ENCODE measurements around the gene CMTR1. TPM values are rescaled to one million over a fixed set of nuclear protein-coding genes. Genes with fewer than 3 reads are reported as not detected.

Gene CMTR1
- total and polyA plus RNA-seq, 3 experiments from 2014 or later = 25.8 to 54.3 (median 54.3) TPM

- Histone ChIP-seq H3K27me3 (ENCODE audit: insufficient read depth, low read length, poor library complexity, severe bottlenecking) (no peaks in the 10 kb centered on the region), H3K4me1 (ENCODE audit: insufficient read depth, low read length) (peaks cover 90% of the 10 kb centered on the region), H3K27ac (ENCODE audit: low read depth, low read length) (peak overlapping the region; percentile 99), H3K36me3 (ENCODE audit: insufficient read depth, low read length) (no peaks in the 10 kb centered on the region), H3K4me3 (ENCODE audit: low read length) (peak overlapping the region; percentile 7), H3K9me3 (ENCODE audit: low read length) (no peaks in the 10 kb centered on the region)
- Mint-ChIP-seq H3K4me1 (peaks cover 82 to 98% (median 92%) of the 10 kb centered on the region in 3 donors), H3K9me3 (no peaks in the 10 kb centered on the region), H3K27ac (peak overlapping the region; percentile 97 to 100 (median 100)), H3K27me3 (peaks cover 0 to 2% of the 10 kb centered on the region in 2 donors), H3K4me3 (peak overlapping the region; percentile 65 to 81 (median 74)), H3K36me3 (peaks cover 0 to 5% (median 0%) of the 10 kb centered on the region in 3 donors)
- CTCF ChIA-PET = interaction anchor here (1.3 to 7.2 kb wide), 5 partner anchors 9 to 62 kb away, joined by 3 to 65 read pairs (median 21); no protein-coding TSS in a partner anchor
- POLR2A ChIA-PET = interaction anchor here (1.2 to 4.1 kb wide), 5 partner anchors 9 to 22 kb away, joined by 5 to 58 read pairs (median 6); no protein-coding TSS in a partner anchor
- DNase-seq = no peak
Measured at GRCh38 chr6:37503309-37503965, 70.4 kb downstream of the CMTR1 start.

- Histone ChIP-seq H3K27ac (ENCODE audit: low read depth, low read length) (peak overlapping the region; percentile 99), H3K9me3 (ENCODE audit: low read length) (no peaks in the 10 kb centered on the region), H3K4me3 (ENCODE audit: low read length) (no peak overlapping the region), H3K4me1 (ENCODE audit: insufficient read depth, low read length) (peaks cover 91% of the 10 kb centered on the region), H3K27me3 (ENCODE audit: insufficient read depth, low read length, poor library complexity, severe bottlenecking) (no peaks in the 10 kb centered on the region), H3K36me3 (ENCODE audit: insufficient read depth, low read length) (no peaks in the 10 kb centered on the region)
- POLR2A ChIA-PET = interaction anchor here (1.2 to 4.1 kb wide), 3 partner anchors 8 to 13 kb away, joined by 5 to 58 read pairs (median 8); no protein-coding TSS in a partner anchor
- no peak for DNase-seq
- Mint-ChIP-seq H3K27ac (peak overlapping the region; percentile 97 to 100 (median 100)), H3K4me3 (peak overlapping the region; percentile 65 to 81 (median 74)), H3K27me3 (peaks cover 0 to 2% of the 10 kb centered on the region in 2 donors), H3K36me3 (peaks cover 0 to 4% (median 0%) of the 10 kb centered on the region in 3 donors), H3K9me3 (no peaks in the 10 kb centered on the region), H3K4me1 (peaks cover 84 to 98% (median 92%) of the 10 kb centered on the region in 3 donors)
- CTCF ChIA-PET = interaction anchor here (1.3 to 7.2 kb wide), 4 partner anchors 8 to 61 kb away, joined by 3 to 65 read pairs (median 29); no protein-coding TSS in a partner anchor
Measured at GRCh38 chr6:37504024-37504423, 71.0 kb downstream of the CMTR1 start.

GRCh38 chr6:37506479-37506878 is 73.5 kb downstream of the CMTR1 start:
- peaks cover 0 to 2% of the 10 kb centered on the region in 2 donors for H3K27me3 Mint-ChIP-seq
- peak overlapping the region in 1 of 7 donors; percentile 32 for H3K4me3 Mint-ChIP-seq
- no peak for DNase-seq
- ChIA-PET POLR2A (interaction anchor here (0.6 to 3.7 kb wide), 3 partner anchors 10 to 41 kb away, joined by 3 to 34 read pairs (median 8); no protein-coding TSS in a partner anchor), CTCF (interaction anchor here (1.1 to 7.2 kb wide), 5 partner anchors 10 to 59 kb away, joined by 3 to 65 read pairs (median 5); no protein-coding TSS in a partner anchor)
- H3K4me3 ChIP-seq (ENCODE audit: low read length) = no peak overlapping the region
- no peaks in the 10 kb centered on the region for H3K9me3 Mint-ChIP-seq
- H3K4me1 Mint-ChIP-seq = peaks cover 81 to 98% (median 90%) of the 10 kb centered on the region in 3 donors
- H3K4me1 ChIP-seq (ENCODE audit: insufficient read depth, low read length) = peaks cover 80% of the 10 kb centered on the region
- no peaks in the 10 kb centered on the region for H3K27me3 ChIP-seq (ENCODE audit: insufficient read depth, low read length, poor library complexity, severe bottlenecking)
- no peaks in the 10 kb centered on the region for H3K36me3 ChIP-seq (ENCODE audit: insufficient read depth, low read length)
- peaks cover 0 to 1% (median 0%) of the 10 kb centered on the region in 3 donors for H3K36me3 Mint-ChIP-seq
- H3K9me3 ChIP-seq (ENCODE audit: low read length) = no peaks in the 10 kb centered on the region
- H3K27ac ChIP-seq (ENCODE audit: low read depth, low read length) = no peak overlapping the region
- peak overlapping the region; percentile 59 to 100 (median 94) for H3K27ac Mint-ChIP-seq

DNA sequence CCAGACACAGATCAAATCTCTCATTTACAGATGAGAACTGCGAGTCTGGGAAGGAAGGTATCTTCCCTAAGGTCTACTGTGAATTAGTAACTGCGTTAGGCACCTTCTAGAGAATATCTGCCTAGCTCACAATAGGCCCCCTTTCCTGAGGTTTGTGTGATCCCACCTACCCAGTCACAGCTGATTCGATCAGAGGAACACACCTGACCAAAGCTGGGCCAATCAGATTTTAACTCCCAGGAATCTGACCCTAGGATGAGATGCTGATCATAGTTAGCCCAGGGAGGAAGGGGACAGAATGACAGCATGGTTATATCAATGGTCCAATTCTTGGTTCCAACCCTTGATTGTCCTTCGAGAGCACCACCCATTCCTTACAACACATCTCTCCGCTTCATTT is 74.1 kb downstream of the CMTR1 start:
- H3K36me3 ChIP-seq (ENCODE audit: insufficient read depth, low read length) = no peaks in the 10 kb centered on the region
- Mint-ChIP-seq H3K36me3 (peaks cover 0 to 1% (median 0%) of the 10 kb centered on the region in 3 donors), H3K9me3 (no peaks in the 10 kb centered on the region), H3K27me3 (peaks cover 0 to 2% of the 10 kb centered on the region in 2 donors), H3K4me3 (peak overlapping the region in 5 of 7 donors; percentile 11 to 57 (median 32)), H3K27ac (peak overlapping the region; percentile 69 to 100 (median 91)), H3K4me1 (peaks cover 81 to 98% (median 90%) of the 10 kb centered on the region in 3 donors)
- no peaks in the 10 kb centered on the region for H3K27me3 ChIP-seq (ENCODE audit: insufficient read depth, low read length, poor library complexity, severe bottlenecking)
- H3K4me3 ChIP-seq (ENCODE audit: low read length) = no peak overlapping the region
- H3K4me1 ChIP-seq (ENCODE audit: insufficient read depth, low read length) = peaks cover 78% of the 10 kb centered on the region
- CTCF ChIA-PET = interaction anchor here (1.1 to 2.1 kb wide), 3 partner anchors 10 to 17 kb away, joined by 3 to 13 read pairs (median 5); no protein-coding TSS in a partner anchor
- H3K9me3 ChIP-seq (ENCODE audit: low read length) = no peaks in the 10 kb centered on the region
- POLR2A ChIA-PET = interaction anchor here (0.6 to 3.7 kb wide), 3 partner anchors 10 to 40 kb away, joined by 3 to 34 read pairs (median 8); no protein-coding TSS in a partner anchor
- no peak for DNase-seq
- H3K27ac ChIP-seq (ENCODE audit: low read depth, low read length) = no peak overlapping the region

DNA sequence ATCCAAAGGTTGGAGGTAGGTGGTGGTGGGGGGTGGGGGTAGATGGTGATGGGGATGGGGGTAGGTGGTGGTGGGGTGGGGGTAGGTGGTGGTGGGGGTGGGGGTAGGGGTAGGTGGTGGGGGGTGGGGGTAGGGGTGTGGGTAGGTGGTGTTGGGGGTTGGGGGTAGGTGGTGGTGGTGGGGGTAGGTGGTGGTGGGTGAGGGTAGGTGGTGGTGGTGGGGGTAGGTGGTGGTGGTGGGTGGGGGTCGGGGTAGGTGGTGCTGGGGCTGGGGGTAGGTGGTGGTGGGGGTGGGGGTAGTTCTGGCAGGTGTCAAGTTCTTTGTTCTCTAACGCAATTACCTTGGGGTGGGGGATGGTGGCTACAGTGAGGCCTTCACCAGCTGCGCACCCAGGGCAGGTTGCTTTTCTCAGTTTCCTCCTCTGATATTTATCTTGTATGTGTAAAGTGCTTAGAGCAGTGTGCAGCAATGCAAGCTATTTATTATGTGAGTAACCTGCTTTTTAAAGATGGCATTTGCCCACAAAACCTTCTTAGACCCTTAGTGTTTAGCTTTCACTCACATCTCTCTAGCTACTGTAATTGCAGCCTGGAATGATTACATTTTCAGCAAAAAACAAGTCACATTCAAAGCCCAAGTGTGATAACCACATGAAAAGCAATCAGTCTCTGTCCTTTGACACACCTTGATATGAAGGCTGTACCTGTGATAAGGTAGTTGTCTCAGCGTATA is 74.8 kb downstream of the CMTR1 start:
- Histone ChIP-seq H3K27me3 (ENCODE audit: insufficient read depth, low read length, poor library complexity, severe bottlenecking) (no peaks in the 10 kb centered on the region), H3K27ac (ENCODE audit: low read depth, low read length) (no peak overlapping the region), H3K36me3 (ENCODE audit: insufficient read depth, low read length) (no peaks in the 10 kb centered on the region), H3K4me3 (ENCODE audit: low read length) (peak overlapping the region; percentile 4), H3K4me1 (ENCODE audit: insufficient read depth, low read length) (peaks cover 78% of the 10 kb centered on the region), H3K9me3 (ENCODE audit: low read length) (no peaks in the 10 kb centered on the region)
- H3K4me3 Mint-ChIP-seq = peak overlapping the region; percentile 6 to 74 (median 57)
- peaks cover 79 to 97% (median 88%) of the 10 kb centered on the region in 3 donors for H3K4me1 Mint-ChIP-seq
- ChIA-PET POLR2A (interaction anchor here (0.8 to 3.7 kb wide), 4 partner anchors 8 to 40 kb away, joined by 3 to 34 read pairs (median 6); partner anchors contain the start of gene CCDC167), CTCF (interaction anchor here (0.8 to 2.1 kb wide), 6 partner anchors 9 to 59 kb away, joined by 4 to 13 read pairs (median 5); no protein-coding TSS in a partner anchor)
- no peaks in the 10 kb centered on the region for H3K9me3 Mint-ChIP-seq
- H3K27me3 Mint-ChIP-seq = peaks cover 0 to 2% of the 10 kb centered on the region in 2 donors
- H3K36me3 Mint-ChIP-seq = peaks cover 0 to 1% (median 0%) of the 10 kb centered on the region in 3 donors
- peak in 3 of 5 donors; percentile 33 to 62 (median 59) for DNase-seq
- peak overlapping the region; percentile 82 to 100 (median 90) for H3K27ac Mint-ChIP-seq

- H3K36me3 Mint-ChIP-seq = peaks cover 0 to 1% (median 0%) of the 10 kb centered on the region in 3 donors
- no peaks in the 10 kb centered on the region for H3K9me3 ChIP-seq (ENCODE audit: low read length)
- no peak overlapping the region for H3K4me3 ChIP-seq (ENCODE audit: low read length)
- H3K27me3 ChIP-seq (ENCODE audit: insufficient read depth, low read length, poor library complexity, severe bottlenecking) = no peaks in the 10 kb centered on the region
- peak overlapping the region in 7 of 8 donors; percentile 25 to 97 (median 83) for H3K27ac Mint-ChIP-seq
- no peak overlapping the region for H3K27ac ChIP-seq (ENCODE audit: low read depth, low read length)
- H3K27me3 Mint-ChIP-seq = peaks cover 0 to 3% of the 10 kb centered on the region in 2 donors
- H3K9me3 Mint-ChIP-seq = no peaks in the 10 kb centered on the region
- H3K36me3 ChIP-seq (ENCODE audit: insufficient read depth, low read length) = no peaks in the 10 kb centered on the region
- CTCF ChIA-PET = interaction anchor here (1.4 kb wide), 1 partner anchor 22 kb away, joined by 4 read pairs; no protein-coding TSS in a partner anchor
- H3K4me3 Mint-ChIP-seq = no peak overlapping the region
- POLR2A ChIA-PET = no interaction called here
- H3K4me1 ChIP-seq (ENCODE audit: insufficient read depth, low read length) = peaks cover 78% of the 10 kb centered on the region
- peaks cover 83 to 97% (median 88%) of the 10 kb centered on the region in 3 donors for H3K4me1 Mint-ChIP-seq
- no peak for DNase-seq
Measured at GRCh38 chr6:37511201-37511600, 78.2 kb downstream of the CMTR1 start.

GRCh38 chr6:37511910-37512399 is 78.9 kb downstream of the CMTR1 start:
- no peak overlapping the region for H3K27ac ChIP-seq (ENCODE audit: low read depth, low read length)
- Mint-ChIP-seq H3K36me3 (peaks cover 0 to 1% (median 0%) of the 10 kb centered on the region in 3 donors), H3K27me3 (peaks cover 0 to 4% of the 10 kb centered on the region in 2 donors), H3K9me3 (no peaks in the 10 kb centered on the region), H3K4me1 (peaks cover 85 to 97% (median 91%) of the 10 kb centered on the region in 3 donors), H3K4me3 (peak overlapping the region in 1 of 7 donors; percentile 63), H3K27ac (peak overlapping the region; percentile 12 to 97 (median 65))
- H3K9me3 ChIP-seq (ENCODE audit: low read length) = no peaks in the 10 kb centered on the region
- no peaks in the 10 kb centered on the region for H3K27me3 ChIP-seq (ENCODE audit: insufficient read depth, low read length, poor library complexity, severe bottlenecking)
- no peaks in the 10 kb centered on the region for H3K36me3 ChIP-seq (ENCODE audit: insufficient read depth, low read length)
- CTCF ChIA-PET = interaction anchor here (1.4 to 1.6 kb wide), 3 partner anchors 9 to 23 kb away, joined by 3 to 6 read pairs (median 4); no protein-coding TSS in a partner anchor
- H3K4me1 ChIP-seq (ENCODE audit: insufficient read depth, low read length) = peaks cover 79% of the 10 kb centered on the region
- H3K4me3 ChIP-seq (ENCODE audit: low read length) = no peak overlapping the region
- no peak for DNase-seq
- POLR2A ChIA-PET = interaction anchor here (1.2 kb wide), 1 partner anchor 8 kb away, joined by 5 read pairs; no protein-coding TSS in a partner anchor
